Central memory CD4-positive, alpha-beta T cell (primary cell): ENCODE measurements around the gene CPLX1.

ENCODE experiments used
- DNase-seq: peaks from one replicate; pipeline ENCODE4 v3.0.0; 2022
- total RNA-seq, 3 experiments: gene quantifications; one replicate each; lab custom pipeline; 2026; lab: John Stamatoyannopoulos, UW

CPLX1 gene
- 0.54 to 0.60 (median 0.58) reads per million in 3 experiments for total RNA-seq

- no peak for DNase-seq
These were observed at the start of gene CPLX1 for GRCh38 chr4:825971-826330. Gene CPLX1, minus strand, starts transcription at chr4:826129. Its CDS starts 1,607 bp downstream, at chr4:824522.

GRCh38 chr4:874971-875817 lies 49.3 kb upstream of the CPLX1 start:
- no peak for DNase-seq

- no peak for DNase-seq
These were observed 48.1 kb upstream of the CPLX1 start for GRCh38 chr4:874056-874455.

GRCh38 chr4:872241-872981 lies 46.5 kb upstream of the CPLX1 start:
- no peak for DNase-seq

GRCh38 chr4:871484-871883 lies 45.6 kb upstream of the CPLX1 start:
- no peak for DNase-seq

- DNase-seq, result no peak
These were observed 45.0 kb upstream of the CPLX1 start for GRCh38 chr4:870951-871350.

GRCh38 chr4:869776-870175 lies 43.8 kb upstream of the CPLX1 start:
- DNase-seq, result no peak

- DNase-seq, result no peak
These were observed 42.5 kb upstream of the CPLX1 start for GRCh38 chr4:868421-868820.

- DNase-seq, result no peak
These were observed 41.8 kb upstream of the CPLX1 start for GRCh38 chr4:867526-868250.

GRCh38 chr4:866761-867390 lies 40.9 kb upstream of the CPLX1 start:
- DNase-seq, result no peak

GRCh38 chr4:866068-866760 lies 40.3 kb upstream of the CPLX1 start:
- DNase-seq, result no peak

- no peak for DNase-seq
These were observed 39.6 kb upstream of the CPLX1 start for GRCh38 chr4:865572-865971.

- no peak for DNase-seq
These were observed 39.2 kb upstream of the CPLX1 start for GRCh38 chr4:865121-865465.

- no peak for DNase-seq
These were observed 38.7 kb upstream of the CPLX1 start for GRCh38 chr4:864456-865120.

GRCh38 chr4:860561-860960 lies 34.6 kb upstream of the CPLX1 start:
- DNase-seq, result no peak

- DNase-seq, result no peak
These were observed 33.6 kb upstream of the CPLX1 start for GRCh38 chr4:859496-859895.

- DNase-seq, result no peak
These were observed 33.0 kb upstream of the CPLX1 start for GRCh38 chr4:858831-859451.

- DNase-seq, result no peak
These were observed 32.1 kb upstream of the CPLX1 start for GRCh38 chr4:858041-858481.

- DNase-seq, result no peak
These were observed 31.5 kb upstream of the CPLX1 start for GRCh38 chr4:857461-857860.

GRCh38 chr4:856225-856901 lies 30.4 kb upstream of the CPLX1 start:
- DNase-seq, result no peak

GRCh38 chr4:855880-856224 lies 29.9 kb upstream of the CPLX1 start:
- no peak for DNase-seq
